Endothelial cell of umbilical vein (primary cell): ENCODE measurements around the gene RBMS1. TPM values are rescaled to one million over a fixed set of nuclear protein-coding genes. Genes with fewer than 3 reads are reported as not detected.
A peak's percentile ranks its signal among the peaks of the same experiment; 100 is the strongest.

Experiments
- BruUV-seq: library from RNA; stranded (reverse); fragments of 400-500 nt; replicated peaks from 2 replicates; lab custom pipeline; 2021; lab: Mats Ljungman, UMichigan
- CTCF ChIA-PET: fragments of 300-600, 350-600 bp; sonication (Branson Sonifier 250); formaldehyde crosslinking; loops from one replicate; lab custom pipeline; 2021; ENCODE audit warnings: antibody characterized with exemption, inconsistent platforms; lab: Charles Lee
- POLR2A ChIA-PET: fragments of 300-600, 350-600 bp; sonication (Branson Sonifier 250); formaldehyde crosslinking; loops from one replicate; lab custom pipeline; 2021; ENCODE audit warnings: antibody characterized with exemption, inconsistent platforms; lab: Charles Lee
- DNase-seq: peaks from one replicate; pipeline ENCODE4 v3.0.0-alpha.2; 2011; ENCODE audit warnings: low read depth, low spot score
- FAIRE-seq: peaks from 2 replicates; lab custom pipeline; 2011; peaks lifted over from hg19 to GRCh38; lab: Jason Lieb, UNC
- H2AFZ ChIP-seq: 2 replicates; pipeline ENCODE4 v1.6.0; 2012; ENCODE audit warnings: low read depth, low read length, control low read depth, inconsistent platforms
- H3K27ac ChIP-seq: 2 replicates; pipeline ENCODE4 v1.5.1; 2011; ENCODE audit warnings: low read depth, mild to moderate bottlenecking, control low read depth, low read length, moderate library complexity; ENCODE audit not compliant: insufficient read depth
- H3K27me3 ChIP-seq, 2 experiments: 2 replicates each; pipeline versions ENCODE4 v1.6.0 to v1.6.1; 2011; ENCODE audit warnings: low read length in 2 of 2, mixed read lengths in 1 of 2; ENCODE audit not compliant: control insufficient read depth in 2 of 2, insufficient read depth in 2 of 2
- H3K36me3 ChIP-seq, 2 experiments: 2 replicates in 1 of 2; 3 replicates in 1 of 2; pipeline ENCODE4 v1.5.1; 2011; ENCODE audit warnings: low read length in 2 of 2, mild to moderate bottlenecking in 1 of 2, moderate library complexity in 1 of 2; ENCODE audit not compliant: control insufficient read depth in 2 of 2, insufficient read depth in 2 of 2; ENCODE audit errors: extremely low read depth in 1 of 2
- H3K4me1 ChIP-seq: 3 replicates; pipeline ENCODE4 v1.5.1; 2011; ENCODE audit warnings: mild to moderate bottlenecking, low read length; ENCODE audit not compliant: control insufficient read depth, insufficient read depth; ENCODE audit errors: extremely low read depth
- H3K4me2 ChIP-seq: 2 replicates; pipeline ENCODE4 v1.6.1; 2011; ENCODE audit warnings: low read length, control low read depth, mixed read lengths; ENCODE audit not compliant: insufficient read depth
- H3K4me3 ChIP-seq, 3 experiments: fragments of 200-600 bp in 1 of 3; sonication (generic), shearing (Covaris generic) in 1 of 3; replicated peaks in 1 of 3; 2 replicates each; pipeline ENCODE4 v1.5.1; 2011 to 2016; ENCODE audit warnings: control low read depth in 3 of 3, low read length in 3 of 3, mild to moderate bottlenecking in 2 of 3, inconsistent platforms in 1 of 3, low read depth in 1 of 3, moderate library complexity in 1 of 3; ENCODE audit not compliant: insufficient read depth in 1 of 3
- H3K79me2 ChIP-seq: 2 replicates; pipeline ENCODE4 v1.6.0; 2012; ENCODE audit warnings: low read length, inconsistent platforms; ENCODE audit not compliant: control insufficient read depth, insufficient read depth
- H3K9ac ChIP-seq: replicated peaks from 2 replicates; pipeline ENCODE3; 2011; ENCODE audit warnings: low read length, control low read depth; ENCODE audit not compliant: insufficient read depth; ENCODE audit errors: extremely low read depth
- H3K9me1 ChIP-seq: replicated peaks from 3 replicates; pipeline ENCODE4 v1.6.0; 2011; ENCODE audit warnings: mild to moderate bottlenecking, low read length; ENCODE audit not compliant: control insufficient read depth, insufficient read depth; ENCODE audit errors: extremely low read depth
- H3K9me3 ChIP-seq: replicated peaks from 2 replicates; pipeline ENCODE4 v1.5.1; 2012; ENCODE audit warnings: low read length, inconsistent platforms; ENCODE audit not compliant: control insufficient read depth, insufficient read depth
- H4K20me1 ChIP-seq: replicated peaks from 2 replicates; pipeline ENCODE3; 2011; ENCODE audit warnings: mild to moderate bottlenecking, low read length; ENCODE audit not compliant: control insufficient read depth, insufficient read depth; ENCODE audit errors: extremely low read depth
- EZH2 ChIP-seq: IDR thresholded peaks from 2 replicates; pipeline ENCODE4 v1.6.1; 2012; ENCODE audit warnings: borderline replicate concordance, low read depth, mild to moderate bottlenecking, moderate library complexity, low read length, inconsistent platforms; ENCODE audit not compliant: severe bottlenecking
- POLR2AphosphoS5 ChIP-seq: IDR thresholded peaks from 2 replicates; pipeline ENCODE4 v1.6.1; 2012; ENCODE audit warnings: low read depth, mild to moderate bottlenecking, control low read depth, low read length, moderate library complexity; ENCODE audit not compliant: insufficient read depth
- dilution Hi-C: fragments of 300-500 bp; cut with MboI; formaldehyde crosslinking; loops from one replicate; pipeline ENCODE4 v1.15.0; 2019; ENCODE audit warnings: low sequenced_read_pairs; ENCODE audit not compliant: extremely low pct_ligation_motif_present
- intact Hi-C: fragments of 100-400 bp; cut with micrococcal nuclease; formaldehyde crosslinking; loops from one replicate; pipeline ENCODE4 v1.10.0; 2022
- polyA plus RNA-seq, 4 experiments: library from polyadenylated mRNA; depleted of rRNA in 3 of 4; stranded (reverse) in 3 of 4; unstranded in 1 of 4; fragments of >200 nt; gene quantifications; 2 replicates each; pipeline versions ENCODE4 v1.2.1 to v1.2.3, GENCODE V29; 2011 to 2012; ENCODE audit warnings: missing spikeins in 1 of 4
- total RNA-seq: library from RNA; stranded (reverse); gene quantifications from 2 replicates; pipeline ENCODE4 v1.2.3, GENCODE V29; 2021
- TF ChIP-seq, protein P1 (sequence below): IDR thresholded peaks from 2 replicates; pipeline ENCODE4 v1.6.1; 2011; ENCODE audit not compliant: insufficient read depth, insufficient read length
- TF ChIP-seq, protein P2 (sequence below), 2 donors: IDR thresholded peaks; 1 replicate in 1 of 2; 2 replicates in 1 of 2; pipeline ENCODE4 v1.5.1; 2011; ENCODE audit warnings: low read length in 2 of 2, mild to moderate bottlenecking in 2 of 2, moderate library complexity in 2 of 2, control low read depth in 1 of 2, inconsistent platforms in 1 of 2, low read depth in 1 of 2; ENCODE audit not compliant: insufficient read depth in 1 of 2; ENCODE audit errors: extremely low read depth in 1 of 2

The RBMS1 gene
- total and polyA plus RNA-seq, 2 donors (not counting 3 experiments of a cell fraction or from before 2014, with no cell fraction given), result 60.0 to 93.3 TPM

DNA sequence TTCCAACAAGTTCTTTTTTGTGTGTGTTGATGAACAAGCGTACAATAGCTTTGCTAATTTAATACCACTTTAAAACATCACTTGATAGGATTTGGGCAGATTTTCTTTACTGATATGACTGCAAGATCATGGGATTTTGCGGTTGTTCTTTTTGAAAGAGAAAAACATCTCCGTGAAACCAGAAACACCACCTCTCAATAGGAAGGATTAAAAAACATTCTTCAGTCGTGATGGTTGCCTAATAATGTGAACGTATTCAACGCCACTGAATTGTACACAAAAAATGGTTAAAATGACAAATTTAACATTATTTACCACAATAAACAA is 19.3 kb downstream of the RBMS1 start:
- FAIRE-seq, result peak; percentile 57

More for the DNA sequence above, 19.3 kb downstream of the RBMS1 start:
- no TSS peak for BruUV-seq
- ChIA-PET CTCF (interaction anchor here (1.7 kb wide), 1 partner anchor 45 kb away, joined by 5 read pairs; no protein-coding TSS in a partner anchor), POLR2A (no interaction called here)
- no peaks in the 10 kb centered on the region for H3K36me3 ChIP-seq
- H2AFZ ChIP-seq, result no peak overlapping the region
- TF ChIP-seq, protein P1, sequence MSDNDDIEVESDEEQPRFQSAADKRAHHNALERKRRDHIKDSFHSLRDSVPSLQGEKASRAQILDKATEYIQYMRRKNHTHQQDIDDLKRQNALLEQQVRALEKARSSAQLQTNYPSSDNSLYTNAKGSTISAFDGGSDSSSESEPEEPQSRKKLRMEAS, result no peak
- TF ChIP-seq POLR2AphosphoS5 (no peak), EZH2 (no peak)
- TF ChIP-seq, protein P2, sequence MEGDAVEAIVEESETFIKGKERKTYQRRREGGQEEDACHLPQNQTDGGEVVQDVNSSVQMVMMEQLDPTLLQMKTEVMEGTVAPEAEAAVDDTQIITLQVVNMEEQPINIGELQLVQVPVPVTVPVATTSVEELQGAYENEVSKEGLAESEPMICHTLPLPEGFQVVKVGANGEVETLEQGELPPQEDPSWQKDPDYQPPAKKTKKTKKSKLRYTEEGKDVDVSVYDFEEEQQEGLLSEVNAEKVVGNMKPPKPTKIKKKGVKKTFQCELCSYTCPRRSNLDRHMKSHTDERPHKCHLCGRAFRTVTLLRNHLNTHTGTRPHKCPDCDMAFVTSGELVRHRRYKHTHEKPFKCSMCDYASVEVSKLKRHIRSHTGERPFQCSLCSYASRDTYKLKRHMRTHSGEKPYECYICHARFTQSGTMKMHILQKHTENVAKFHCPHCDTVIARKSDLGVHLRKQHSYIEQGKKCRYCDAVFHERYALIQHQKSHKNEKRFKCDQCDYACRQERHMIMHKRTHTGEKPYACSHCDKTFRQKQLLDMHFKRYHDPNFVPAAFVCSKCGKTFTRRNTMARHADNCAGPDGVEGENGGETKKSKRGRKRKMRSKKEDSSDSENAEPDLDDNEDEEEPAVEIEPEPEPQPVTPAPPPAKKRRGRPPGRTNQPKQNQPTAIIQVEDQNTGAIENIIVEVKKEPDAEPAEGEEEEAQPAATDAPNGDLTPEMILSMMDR (IDR thresholded peaks at IDR 0.05; ENCODE audit: extremely low read depth in 1 of 2, insufficient read depth in 1 of 2, low read depth in 1 of 2, low read length in 2 of 2), result no peak
- intact Hi-C loops (no loop called here), dilution Hi-C loops (no loop called here)
- no peaks in the 10 kb centered on the region for H3K9me1 ChIP-seq
- H3K27ac ChIP-seq, result no peak overlapping the region
- H3K79me2 ChIP-seq, result peaks cover 78% of the 10 kb centered on the region
- H3K4me2 ChIP-seq, result no peak overlapping the region
- no peak overlapping the region for H3K4me3 ChIP-seq
- H3K9ac ChIP-seq, result no peak overlapping the region
- H3K4me1 ChIP-seq, result no peaks in the 10 kb centered on the region
- no peaks in the 10 kb centered on the region for H3K9me3 ChIP-seq
- DNase-seq, result no peak
- peaks cover 18% of the 10 kb centered on the region for H4K20me1 ChIP-seq
- no peaks in the 10 kb centered on the region for H3K27me3 ChIP-seq
